Cerebellar cortex (tissue), 1 donor: Measurements from ENCODE around the gene ARHGAP21.
A peak's percentile ranks its signal among the peaks of the same experiment; 100 is the strongest.
"Not testable (repeated sequence)": the region's sequence is repeated elsewhere in the genome, so short reads cannot be mapped to it uniquely, and the experiment has no call there.

Experiments used
- DNase-seq: peaks from one replicate; pipeline ENCODE4 v3.0.0-alpha.2; 2015; ENCODE audit warnings: low spot score

The ARHGAP21 gene

DNA sequence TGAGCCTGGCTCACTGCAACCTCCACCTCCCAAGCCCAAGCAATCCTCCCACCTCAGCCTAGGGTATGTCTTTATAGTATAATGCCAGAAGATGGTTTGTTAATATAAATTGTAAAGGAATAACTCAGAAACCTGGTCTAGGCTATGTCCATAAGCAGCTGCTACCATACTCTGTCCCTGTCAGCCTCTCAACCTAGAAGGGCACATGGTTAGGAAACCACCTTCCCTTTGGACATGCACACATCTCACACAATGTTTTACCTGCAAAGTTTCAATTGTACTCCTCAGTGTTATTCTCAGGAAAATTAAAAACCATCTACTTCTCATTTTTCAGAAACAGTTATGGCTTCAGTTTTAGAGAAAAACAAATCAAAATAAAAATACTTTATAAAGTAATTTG, 40.1 kb downstream of the ARHGAP21 start:
- DNase-seq, result no peak

DNA sequence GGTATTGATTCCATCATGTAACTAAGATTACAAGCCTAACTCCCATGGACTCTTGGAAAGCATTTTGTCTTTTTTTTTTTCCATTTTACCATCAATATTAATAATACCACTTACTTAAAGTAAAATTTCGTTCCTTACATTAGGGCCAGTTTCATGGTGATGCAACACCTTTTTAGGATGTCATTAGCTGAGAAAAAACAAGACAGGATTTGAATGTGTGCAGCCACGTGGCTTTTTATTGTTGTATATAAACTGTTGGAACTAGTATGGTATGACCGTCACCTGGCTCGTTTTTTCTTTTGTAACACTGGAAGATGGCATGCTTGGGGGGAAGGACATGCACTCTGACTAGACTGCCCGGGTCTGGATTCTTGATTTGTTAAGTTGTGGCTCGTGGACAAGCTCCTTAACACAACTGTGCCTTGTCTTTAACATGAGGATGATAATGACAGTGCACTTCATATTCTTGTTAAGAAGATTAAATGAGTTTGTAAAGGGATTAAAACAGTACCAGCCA, 42.1 kb downstream of the ARHGAP21 start:
- DNase-seq, result no peak

DNA sequence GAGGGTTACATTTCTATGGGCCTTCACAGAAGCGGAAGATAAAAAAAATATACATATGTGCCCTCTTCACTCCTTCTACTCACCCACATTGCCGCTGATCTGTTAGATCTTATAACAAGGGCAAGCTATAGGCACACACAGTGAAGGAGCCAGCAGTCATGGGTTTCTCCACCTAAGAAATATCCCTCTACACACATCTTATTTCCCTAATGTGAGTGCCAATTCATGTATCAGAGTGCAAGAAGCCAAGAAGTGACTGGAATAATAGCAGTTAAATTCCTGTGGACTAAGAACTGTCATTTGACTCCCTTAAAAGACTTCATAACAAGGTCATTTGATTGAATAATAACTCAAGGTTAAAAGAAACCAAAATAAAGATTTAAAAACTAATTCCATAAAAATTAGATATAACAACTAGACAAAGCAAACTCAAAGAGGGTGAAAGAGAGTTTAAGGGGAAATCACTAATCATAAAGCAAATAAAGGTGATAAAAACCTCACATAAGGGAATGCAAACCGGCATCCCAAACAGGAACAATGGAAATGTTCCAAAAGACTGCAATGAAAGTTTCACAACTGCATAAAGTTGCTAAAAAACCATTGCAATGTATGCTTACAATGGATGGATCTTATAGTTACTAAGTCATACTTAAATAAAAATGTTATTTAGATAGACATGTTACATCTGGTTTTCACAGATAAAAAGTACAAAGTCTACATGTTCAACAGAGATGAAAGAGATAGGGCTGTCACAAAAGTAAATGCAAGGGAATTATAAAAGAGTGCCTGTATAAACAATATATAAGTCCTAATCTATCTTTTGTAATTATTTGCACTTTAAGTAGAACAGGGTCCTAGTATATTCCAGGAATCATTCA, 42.8 kb downstream of the ARHGAP21 start:
- DNase-seq, result no peak

DNA sequence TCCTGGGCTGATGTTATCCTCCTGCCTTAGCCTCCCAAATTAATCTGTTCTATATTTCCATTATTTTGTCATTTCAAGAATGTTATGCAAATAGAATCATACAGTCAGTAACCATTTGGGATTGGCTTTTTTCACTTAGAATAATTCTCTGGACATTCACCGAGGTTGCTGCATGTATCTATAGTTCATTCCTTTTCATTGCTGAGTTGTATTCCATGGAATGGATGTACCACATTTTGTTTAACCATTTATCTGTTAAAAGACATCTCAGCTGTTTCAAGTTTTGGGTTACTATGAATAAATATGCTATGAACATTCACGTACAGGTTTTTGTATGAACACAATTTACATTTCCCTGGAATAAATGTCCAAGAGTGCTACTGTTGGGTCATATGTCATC, 44.9 kb downstream of the ARHGAP21 start:
- no peak for DNase-seq

DNA sequence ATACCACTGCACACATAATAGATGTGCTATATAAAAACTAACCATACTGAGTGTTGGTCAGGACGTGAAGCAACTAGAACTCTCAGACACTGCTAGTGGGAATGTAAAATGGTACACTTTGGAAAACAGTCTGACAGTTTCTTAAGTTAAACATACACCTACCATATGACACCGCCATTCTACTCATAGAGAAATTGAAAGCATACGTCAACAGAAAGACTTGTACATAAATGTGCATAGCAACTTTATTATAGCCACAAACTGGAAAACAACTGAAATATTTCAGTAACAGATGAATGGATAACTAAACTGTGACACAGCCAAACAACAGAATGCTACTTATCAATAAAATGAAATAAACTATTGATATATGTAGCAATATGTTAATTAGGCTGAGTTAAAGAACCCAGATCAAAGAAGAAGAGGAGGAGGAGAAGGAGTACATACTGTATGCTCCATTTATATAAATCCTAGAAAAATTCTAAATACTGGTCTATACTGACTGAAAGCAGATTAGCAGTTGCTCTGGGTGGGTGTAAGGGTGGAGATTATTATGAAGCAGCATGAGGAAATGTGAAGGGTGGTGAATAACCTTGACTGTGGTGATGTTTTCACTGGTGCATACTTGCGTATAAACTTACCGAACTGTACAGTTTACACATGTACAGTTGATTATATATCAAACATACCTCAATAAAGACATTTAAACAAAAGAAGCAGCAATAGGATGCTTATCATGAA, 48.6 kb downstream of the ARHGAP21 start:
- no peak for DNase-seq

DNA sequence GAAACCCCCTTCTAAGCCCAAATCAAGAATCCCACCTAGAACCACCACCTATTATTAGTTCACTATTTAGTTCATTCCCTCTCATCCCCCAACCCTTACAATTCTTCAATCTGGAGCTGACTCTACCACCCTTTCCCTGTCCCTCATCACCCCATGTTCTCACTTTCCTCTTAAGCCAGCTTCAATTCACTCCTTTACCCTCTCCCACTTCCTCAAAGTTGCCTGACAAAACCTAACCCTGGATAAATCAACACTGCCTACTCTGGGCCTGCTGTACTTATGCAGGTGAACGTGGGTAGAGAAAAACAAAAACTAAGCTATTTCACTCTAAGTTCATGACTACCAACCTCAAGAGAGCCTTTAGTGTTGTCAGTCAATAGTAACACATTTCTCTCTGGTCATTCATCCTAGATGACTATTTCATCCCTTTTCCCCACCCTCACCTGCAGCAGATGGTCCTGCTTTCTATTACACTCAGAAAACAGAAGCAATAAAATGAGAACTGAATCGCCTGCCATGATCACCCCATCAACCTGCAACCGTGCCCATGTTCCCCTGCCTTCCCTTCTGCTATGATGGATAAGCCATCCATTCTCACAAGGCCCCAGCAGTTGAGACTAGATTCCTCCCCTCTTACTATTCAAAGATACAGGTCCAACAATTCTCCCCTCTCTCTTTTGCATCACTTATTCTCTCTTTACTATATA, 52.6 kb downstream of the ARHGAP21 start:
- peak; percentile 89 for DNase-seq

DNA sequence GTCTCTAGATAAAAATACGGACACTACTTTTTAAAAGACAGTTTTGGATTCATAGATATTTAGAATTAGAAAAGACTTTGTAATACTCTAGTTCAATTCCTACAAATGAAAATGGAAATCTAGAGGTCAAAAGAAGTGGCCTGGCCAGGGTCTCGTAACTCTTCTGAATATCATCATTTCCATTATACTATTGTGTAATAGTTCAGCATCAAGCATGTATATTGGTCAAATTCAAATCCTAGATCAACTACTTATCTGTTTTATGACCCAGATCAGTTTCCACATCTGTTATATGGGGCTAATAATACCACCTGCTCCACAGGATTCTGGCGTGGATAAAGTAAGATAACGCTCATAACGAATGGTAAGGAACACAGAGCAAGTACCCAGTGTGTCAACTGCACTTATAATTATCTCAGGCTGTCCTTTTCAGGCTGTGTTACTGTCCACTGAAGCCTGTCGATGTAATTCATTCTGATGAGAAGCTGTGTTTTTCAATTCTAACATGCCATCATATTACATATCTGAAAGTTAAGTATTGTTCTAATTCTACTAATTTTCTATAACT, 54.3 kb downstream of the ARHGAP21 start:
- peak; percentile 36 for DNase-seq

DNA sequence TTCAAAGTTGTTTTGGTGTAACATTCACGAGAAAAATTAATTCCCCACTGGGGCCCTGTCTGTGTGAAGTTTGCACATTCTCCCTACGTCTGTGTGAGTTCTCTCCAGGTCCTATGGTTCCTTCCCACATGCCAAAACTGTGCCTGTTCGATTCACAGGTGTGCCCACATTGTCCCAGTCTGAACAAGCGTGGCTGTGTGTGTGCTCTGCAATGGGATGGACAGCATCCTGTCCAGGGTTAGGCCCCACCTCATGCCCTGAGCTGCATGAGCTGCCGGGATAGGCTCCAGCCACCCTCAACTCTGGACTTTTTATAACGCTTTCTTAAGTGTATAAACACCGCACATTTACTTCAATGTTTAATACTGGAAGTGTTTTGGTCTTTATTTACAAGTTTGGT, 55.4 kb downstream of the ARHGAP21 start:
- no peak for DNase-seq

DNA sequence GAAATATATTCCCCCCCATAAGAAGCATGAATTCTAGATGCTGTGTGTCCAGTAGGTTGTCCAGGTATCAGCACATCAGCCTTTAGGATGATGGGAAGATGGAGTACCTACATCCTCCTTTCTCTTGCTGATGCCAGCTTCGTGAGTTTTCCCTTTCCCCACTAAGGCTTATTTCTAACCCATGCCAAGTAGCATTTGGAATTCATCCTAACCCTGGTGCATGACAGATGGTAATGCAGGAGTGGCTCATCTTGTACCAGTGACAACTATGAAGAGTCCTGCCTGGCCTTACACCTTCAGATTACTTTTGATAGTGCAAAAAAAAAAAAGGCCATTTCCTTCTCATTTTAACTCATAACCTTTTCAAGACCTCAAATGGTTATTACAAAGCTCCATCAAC, 58.7 kb downstream of the ARHGAP21 start:
- DNase-seq, result peak; percentile 97

DNA sequence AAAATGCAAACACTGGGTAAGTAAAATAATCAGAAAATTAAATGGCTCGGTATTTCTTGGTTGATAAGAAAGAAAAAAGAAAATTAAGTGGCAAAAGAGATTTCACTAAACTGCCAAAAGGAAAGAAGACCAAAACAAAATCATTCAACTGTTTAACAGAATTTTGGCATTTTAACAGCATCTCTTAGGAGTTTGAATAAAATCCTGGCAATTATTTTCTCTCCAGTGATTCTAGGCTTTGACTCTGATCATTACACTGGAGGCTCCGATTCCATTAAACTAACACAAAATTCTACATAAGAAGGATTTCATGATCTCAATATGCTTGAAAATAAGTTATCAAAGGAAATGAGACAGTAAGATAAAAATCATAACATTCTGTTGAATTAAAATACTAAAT, 62.3 kb downstream of the ARHGAP21 start:
- DNase-seq, result peak; percentile 45

DNA sequence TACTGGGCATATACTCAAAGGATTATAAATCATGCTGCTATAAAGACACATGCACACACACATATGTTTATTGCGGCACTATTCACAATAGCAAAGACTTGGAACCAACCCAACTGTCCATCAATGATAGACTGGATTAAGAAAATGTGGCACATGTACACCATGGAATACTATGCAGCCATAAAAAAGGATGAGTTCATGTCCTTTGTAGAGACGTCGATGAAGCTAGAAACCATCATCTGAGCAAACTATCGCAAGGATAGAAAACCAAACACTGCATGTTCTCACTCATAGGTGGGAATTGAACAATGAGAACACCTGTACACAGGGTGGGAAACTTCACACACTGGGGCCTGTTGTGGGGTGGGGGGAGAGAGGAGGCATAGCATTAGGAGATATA, 65.4 kb downstream of the ARHGAP21 start:
- DNase-seq, result not testable (repeated sequence)

DNA sequence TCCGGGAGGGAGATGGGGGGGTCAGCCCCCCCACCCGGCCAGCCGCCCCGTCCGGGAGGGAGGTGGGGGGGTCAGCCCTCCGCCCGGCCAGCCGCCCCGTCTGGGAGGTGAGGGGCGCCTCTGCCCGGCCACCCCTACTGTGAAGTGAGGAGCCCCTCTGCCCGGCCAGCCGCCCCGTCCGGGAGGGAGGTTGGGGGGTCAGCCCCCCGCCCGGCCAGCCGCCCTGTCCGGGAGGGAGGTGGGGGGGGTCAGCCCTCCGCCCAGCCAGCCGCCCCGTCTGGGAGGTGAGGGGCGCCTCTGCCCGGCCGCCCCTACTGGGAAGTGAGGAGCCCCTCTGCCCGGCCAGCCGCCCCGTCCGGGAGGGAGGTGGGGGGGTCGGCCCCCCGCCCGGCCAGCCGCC, 67.4 kb downstream of the ARHGAP21 start:
- not testable (repeated sequence) for DNase-seq

DNA sequence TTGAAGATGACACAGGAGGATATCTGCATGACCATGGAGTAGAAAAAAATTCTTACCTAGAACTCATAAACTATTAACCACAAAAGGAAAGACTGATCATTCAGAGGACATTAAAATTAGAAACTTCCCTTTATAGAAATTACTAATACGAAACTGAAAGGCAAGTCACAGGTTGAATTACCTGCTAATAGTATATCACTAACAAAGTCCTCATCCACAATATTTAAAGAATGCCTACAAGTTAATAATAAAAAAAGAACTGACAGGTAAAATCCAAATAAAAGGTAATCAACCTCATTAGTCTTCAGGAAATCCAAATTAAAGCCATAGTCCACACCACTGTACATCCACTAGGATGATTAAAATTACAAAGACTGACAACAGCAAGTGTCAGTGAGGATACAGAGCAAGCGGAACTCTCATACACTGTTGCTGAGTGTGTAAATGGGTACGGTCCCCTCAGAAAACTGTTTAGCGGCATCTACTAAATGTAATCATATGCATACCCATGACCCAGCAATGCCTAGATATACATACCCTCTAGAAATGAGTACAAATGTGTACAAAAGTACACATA, 71.2 kb downstream of the ARHGAP21 start:
- DNase-seq, result no peak

DNA sequence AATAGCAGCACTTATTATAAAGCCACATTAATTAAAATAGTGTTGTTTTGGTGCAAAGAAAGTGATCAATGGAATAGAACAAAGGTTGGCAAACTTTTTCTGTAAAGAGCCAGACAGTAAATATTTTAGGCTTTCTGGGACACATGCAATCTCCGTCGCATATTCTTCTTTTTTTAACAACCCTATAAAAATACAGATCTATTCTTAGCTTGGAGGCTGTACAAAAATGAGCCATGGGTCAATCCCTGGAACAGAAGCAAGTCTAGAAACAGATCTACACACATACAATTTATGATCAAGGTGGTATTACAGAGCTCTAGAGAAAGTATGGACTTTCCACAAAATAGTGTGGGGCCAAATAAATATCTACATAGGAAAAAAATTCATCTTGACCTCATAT, 71.8 kb downstream of the ARHGAP21 start:
- no peak for DNase-seq

DNA sequence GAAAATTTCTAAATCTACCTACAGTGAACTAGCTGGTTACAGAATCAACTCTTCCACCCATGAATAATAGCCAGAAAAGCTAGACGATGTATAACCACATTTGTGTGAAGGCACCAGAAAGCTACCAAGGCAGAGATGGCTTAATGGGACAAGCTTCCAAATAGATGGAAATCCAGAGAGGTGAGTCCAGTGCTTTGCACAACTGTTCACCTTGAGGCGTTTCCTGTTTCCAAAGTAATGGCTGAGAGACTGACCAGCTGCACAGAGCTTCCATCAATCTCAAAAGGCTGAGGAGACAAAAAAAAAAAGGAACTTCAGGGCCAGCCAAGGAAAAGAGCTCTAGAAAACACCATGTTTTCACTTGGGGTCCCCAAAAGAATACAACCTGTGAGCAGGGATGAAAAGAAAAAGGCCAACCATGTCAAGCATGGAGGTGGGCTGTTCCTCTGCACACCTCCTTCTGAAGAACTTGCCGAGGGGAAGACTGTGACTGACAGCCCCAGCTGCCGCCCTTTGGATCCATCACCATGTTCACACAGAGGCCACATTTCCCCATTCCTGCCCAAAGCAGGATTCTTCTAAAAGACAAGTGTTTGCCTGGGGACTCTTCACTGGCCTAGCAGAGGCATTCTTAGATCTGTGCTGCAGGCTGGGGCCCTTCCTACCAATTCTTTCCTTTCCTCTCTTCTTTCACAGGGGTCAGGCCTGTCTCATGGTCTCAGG, 72.9 kb downstream of the ARHGAP21 start:
- DNase-seq, result no peak

DNA sequence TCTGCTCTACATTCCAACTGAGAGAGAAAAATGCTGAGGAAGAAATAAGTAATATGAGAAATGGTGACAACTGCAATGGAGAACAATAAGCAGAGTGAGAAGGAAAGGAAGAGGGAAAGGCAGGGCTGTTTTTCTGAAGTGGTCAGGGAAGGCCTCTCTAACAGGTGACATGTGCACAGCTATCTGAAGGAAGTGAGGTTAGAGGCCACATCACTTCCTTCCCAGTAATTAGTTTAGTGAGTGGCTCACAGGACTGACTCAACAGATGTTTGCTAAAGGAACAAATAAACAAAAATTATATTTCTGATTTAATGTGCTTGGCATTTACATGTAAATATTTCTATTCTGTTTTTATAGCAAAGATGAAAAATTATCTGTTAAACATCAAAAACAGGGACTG, 77.9 kb downstream of the ARHGAP21 start:
- no peak for DNase-seq

DNA sequence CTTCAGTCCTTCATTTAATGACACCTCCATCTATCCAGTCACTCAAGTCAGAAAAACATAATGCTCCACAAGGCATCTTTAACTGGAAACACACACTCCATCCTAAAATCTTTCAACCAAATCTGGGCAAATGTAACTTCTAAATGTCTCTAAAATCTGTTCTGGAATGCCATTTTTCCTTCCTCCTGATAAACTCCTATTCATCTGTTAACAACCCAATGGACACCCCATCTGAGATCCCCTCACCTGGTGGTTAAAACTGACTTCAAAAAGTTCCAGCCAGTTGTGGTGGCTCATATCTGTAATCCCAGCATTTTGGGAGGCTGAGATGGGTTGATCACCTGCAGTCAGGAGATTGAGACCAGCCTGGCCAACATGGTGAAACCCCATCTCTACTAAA, 78.7 kb downstream of the ARHGAP21 start:
- no peak for DNase-seq

DNA sequence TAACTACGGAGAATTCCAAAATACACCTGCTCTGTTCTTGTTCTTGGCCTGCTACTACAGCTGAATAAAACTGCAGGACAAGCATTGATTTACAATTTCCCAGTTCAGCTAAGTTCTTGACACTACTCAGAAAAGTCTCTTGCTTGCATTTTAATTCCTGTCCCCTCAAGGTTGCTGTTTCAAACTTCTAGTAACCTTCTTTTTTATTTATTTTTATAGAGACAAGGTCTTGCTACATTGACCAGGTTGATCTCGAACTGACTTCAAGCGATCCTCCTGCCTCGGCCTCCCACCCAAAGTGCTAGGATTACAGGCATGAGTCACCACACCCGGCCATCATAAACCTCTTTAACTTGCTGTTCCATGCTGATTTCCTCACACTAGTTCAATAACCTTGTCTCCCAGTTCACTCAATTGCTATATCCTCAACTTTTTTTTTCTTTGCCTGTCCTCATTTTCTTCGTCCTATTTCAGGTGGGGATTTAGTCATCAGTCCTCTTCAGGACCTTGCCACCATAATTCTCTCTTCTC, 79.9 kb downstream of the ARHGAP21 start:
- no peak for DNase-seq

DNA sequence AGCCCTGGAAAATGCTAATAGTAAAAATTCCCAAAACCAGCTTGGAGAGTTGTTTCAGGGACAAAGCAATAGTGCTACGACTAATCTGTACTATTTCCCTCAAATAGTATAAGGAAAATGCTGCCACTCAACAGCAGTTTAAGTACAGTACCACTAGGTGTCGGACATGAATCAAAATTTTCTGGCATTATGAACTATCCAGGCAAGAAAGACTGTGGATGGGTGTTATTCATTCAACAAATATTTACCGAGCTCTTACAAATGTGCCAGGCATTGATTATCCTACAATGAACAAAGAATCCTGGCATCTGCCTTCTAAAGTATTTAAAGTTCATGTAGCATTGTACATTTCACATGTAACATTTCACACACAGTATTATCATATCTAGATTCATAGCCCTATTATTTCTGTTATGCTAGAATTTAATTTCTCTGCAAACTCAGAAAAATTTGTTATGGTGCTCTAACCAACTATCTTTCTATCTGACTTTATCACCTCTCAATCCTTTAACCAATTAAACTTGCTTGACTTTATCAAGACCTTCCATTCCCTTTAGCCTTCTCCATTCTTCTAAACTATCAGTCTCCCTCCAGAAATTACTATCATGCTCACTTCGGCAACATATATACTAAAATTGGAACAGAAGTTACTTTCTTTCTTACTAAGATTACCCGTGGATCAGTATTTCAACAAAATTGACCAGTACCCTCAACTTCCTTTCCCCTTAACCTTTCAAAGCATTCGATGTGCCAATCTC, 80.6 kb downstream of the ARHGAP21 start:
- DNase-seq, result peak; percentile 85

DNA sequence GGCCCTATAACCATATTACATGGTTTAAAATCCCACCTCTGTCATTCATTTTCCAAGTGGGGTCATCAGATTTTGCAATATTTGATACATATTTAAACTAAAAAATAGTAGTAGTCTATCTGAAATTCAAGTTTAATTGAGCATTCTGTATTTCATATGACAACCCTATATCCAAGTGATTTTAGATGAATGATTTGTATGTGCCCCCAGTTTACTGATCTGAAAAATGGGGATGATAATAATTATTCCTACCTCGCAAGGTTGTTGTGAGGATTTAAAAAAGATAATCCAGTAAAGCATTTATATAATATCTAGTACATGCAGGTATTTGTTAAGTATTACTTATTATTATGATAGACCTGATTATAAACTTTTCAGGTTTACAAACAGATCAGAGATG, 84.6 kb downstream of the ARHGAP21 start:
- no peak for DNase-seq
